Hepatocyte (in vitro differentiated cells): ENCODE measurements around the gene CWF19L2. TPM values are rescaled to one million over a fixed set of nuclear protein-coding genes. Genes with fewer than 3 reads are reported as not detected.

Source experiments
- DNase-seq: peaks from one replicate; pipeline ENCODE4 v3.0.0-alpha.2; 2016; ENCODE audit warnings: low spot score
- H2AFZ ChIP-seq: fragments of 200-600 bp; sonication (generic); 2 replicates; pipeline ENCODE4 v1.6.0; 2016; ENCODE audit warnings: antibody characterized with exemption, mild to moderate bottlenecking
- H3K27ac ChIP-seq: fragments of 200-600 bp; sonication (generic); 2 replicates; pipeline ENCODE4 v1.5.1; 2016; ENCODE audit warnings: mild to moderate bottlenecking
- H3K27me3 ChIP-seq: fragments of 200-600 bp; sonication (generic); 2 replicates; pipeline ENCODE4 v1.6.1; 2016
- H3K36me3 ChIP-seq: fragments of 200-600 bp; sonication (generic); replicated peaks from 2 replicates; pipeline ENCODE4 v1.5.1; 2016; ENCODE audit warnings: low read depth; ENCODE audit not compliant: insufficient read depth
- H3K4me1 ChIP-seq: fragments of 200-600 bp; sonication (generic); 2 replicates; pipeline ENCODE4 v1.5.1; 2016; ENCODE audit warnings: mild to moderate bottlenecking, moderate library complexity; ENCODE audit not compliant: insufficient read depth
- H3K4me2 ChIP-seq: fragments of 200-600 bp; sonication (generic); 2 replicates; pipeline ENCODE4 v1.6.0; 2016
- H3K4me3 ChIP-seq: fragments of 200-600 bp; sonication (generic); 2 replicates; pipeline ENCODE4 v1.5.1; 2016; ENCODE audit warnings: mild to moderate bottlenecking
- H3K79me2 ChIP-seq: fragments of 200-600 bp; sonication (generic); 2 replicates; pipeline ENCODE4 v1.6.0; 2017; ENCODE audit warnings: mild to moderate bottlenecking
- H3K9me2 ChIP-seq: fragments of 200-600 bp; sonication (generic); replicated peaks from 2 replicates; pipeline ENCODE4 v1.6.0; 2017; ENCODE audit warnings: mild to moderate bottlenecking; ENCODE audit not compliant: insufficient read depth
- H3K9me3 ChIP-seq: fragments of 200-600 bp; sonication (generic); 2 replicates; pipeline ENCODE4 v1.5.1; 2016; ENCODE audit warnings: low read depth, mild to moderate bottlenecking
- H4K20me1 ChIP-seq: fragments of 200-600 bp; sonication (generic); 2 replicates; pipeline ENCODE4 v1.6.0; 2016; ENCODE audit warnings: mild to moderate bottlenecking; ENCODE audit not compliant: insufficient read depth, poor library complexity, severe bottlenecking
- CTCF ChIP-seq: fragments of 200-600 bp; sonication (generic); IDR thresholded peaks from 2 replicates; pipeline ENCODE4 v1.5.1; 2016; ENCODE audit warnings: antibody characterized with exemption, mild to moderate bottlenecking; ENCODE audit not compliant: poor library complexity
- EZH2 ChIP-seq: fragments of 200-600 bp; sonication (generic); IDR thresholded peaks from 2 replicates; pipeline ENCODE4 v1.6.1; 2016; ENCODE audit warnings: antibody characterized with exemption, mild to moderate bottlenecking, borderline replicate concordance
- EZH2phosphoT487 ChIP-seq: fragments of 200-600 bp; sonication (generic); IDR thresholded peaks from one replicate; pipeline ENCODE4 v1.6.1; 2018; ENCODE audit warnings: antibody characterized with exemption, mild to moderate bottlenecking, low read depth, moderate library complexity; ENCODE audit not compliant: unreplicated experiment, severe bottlenecking
- WGBS: methylation state at CpG from one replicate; pipeline ENCODE4 v1.1.6; 2016; ENCODE audit warnings: low lambda C conversion rate; ENCODE audit errors: missing lambda C conversion rate; 5-methylcytosine and 5-hydroxymethylcytosine counted together
- polyA plus RNA-seq: library from polyadenylated mRNA; unstranded; fragments of >200 nt; fragmentation: Nextera tagmentation; extraction: Ambion mirVana; gene quantifications from 2 replicates; pipeline ENCODE4 v1.2.1, GENCODE V29; 2016
- total RNA-seq: library from RNA; depleted of rRNA; stranded (reverse); fragments of >200 nt; gene quantifications from 2 replicates; pipeline ENCODE4 v1.2.3, GENCODE V29; 2014

Gene CWF19L2
- total and polyA plus RNA-seq, 2 experiments from 2014 or later = 4.3 to 14.0 TPM

DNA sequence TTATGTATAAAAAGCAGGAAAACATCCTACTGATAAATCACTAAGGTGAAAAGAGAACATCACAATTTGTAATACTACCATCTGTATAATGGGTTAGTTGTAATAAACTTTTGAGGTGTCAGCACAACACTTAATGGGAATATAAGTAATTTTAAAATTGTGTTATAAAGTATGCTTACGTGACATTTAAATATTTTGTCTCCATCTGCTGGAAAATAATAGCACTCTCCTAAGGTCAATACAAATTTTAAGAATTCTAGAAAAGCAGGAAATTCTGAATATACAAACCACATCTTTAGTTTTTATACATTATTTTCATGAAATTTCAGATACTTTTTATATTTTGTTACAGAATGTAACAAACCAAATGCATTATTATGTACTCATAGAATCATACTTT lies 19.5 kb downstream of the CWF19L2 start:
- Histone ChIP-seq H3K9me3 (no peaks in the 10 kb centered on the region), H3K4me3 (no peak overlapping the region), H3K27ac (no peak overlapping the region), H3K27me3 (no peaks in the 10 kb centered on the region), H2AFZ (no peak overlapping the region), H3K79me2 (no peaks in the 10 kb centered on the region), H4K20me1 (no peaks in the 10 kb centered on the region), H3K36me3 (no peaks in the 10 kb centered on the region), H3K9me2 (no peaks in the 10 kb centered on the region), H3K4me1 (no peaks in the 10 kb centered on the region), H3K4me2 (no peak overlapping the region)
- TF ChIP-seq EZH2 (no peak), EZH2phosphoT487 (no peak), CTCF (no peak)
- no peak for DNase-seq
- WGBS = 94% methylated on average over 1 of the region's 1 CpG

- Histone ChIP-seq H3K9me2 (no peaks in the 10 kb centered on the region), H3K36me3 (no peaks in the 10 kb centered on the region), H3K27ac (no peak overlapping the region), H3K4me3 (no peak overlapping the region), H2AFZ (no peak overlapping the region), H3K9me3 (no peaks in the 10 kb centered on the region), H3K79me2 (no peaks in the 10 kb centered on the region), H3K4me1 (no peaks in the 10 kb centered on the region), H4K20me1 (no peaks in the 10 kb centered on the region), H3K27me3 (no peaks in the 10 kb centered on the region), H3K4me2 (no peak overlapping the region)
- TF ChIP-seq EZH2 (no peak), EZH2phosphoT487 (no peak), CTCF (no peak)
- no peak for DNase-seq
- WGBS = 98% methylated on average over 3 of the region's 3 CpGs
These were observed 27.1 kb downstream of the CWF19L2 start for GRCh38 chr11:107430525-107430924.

DNA sequence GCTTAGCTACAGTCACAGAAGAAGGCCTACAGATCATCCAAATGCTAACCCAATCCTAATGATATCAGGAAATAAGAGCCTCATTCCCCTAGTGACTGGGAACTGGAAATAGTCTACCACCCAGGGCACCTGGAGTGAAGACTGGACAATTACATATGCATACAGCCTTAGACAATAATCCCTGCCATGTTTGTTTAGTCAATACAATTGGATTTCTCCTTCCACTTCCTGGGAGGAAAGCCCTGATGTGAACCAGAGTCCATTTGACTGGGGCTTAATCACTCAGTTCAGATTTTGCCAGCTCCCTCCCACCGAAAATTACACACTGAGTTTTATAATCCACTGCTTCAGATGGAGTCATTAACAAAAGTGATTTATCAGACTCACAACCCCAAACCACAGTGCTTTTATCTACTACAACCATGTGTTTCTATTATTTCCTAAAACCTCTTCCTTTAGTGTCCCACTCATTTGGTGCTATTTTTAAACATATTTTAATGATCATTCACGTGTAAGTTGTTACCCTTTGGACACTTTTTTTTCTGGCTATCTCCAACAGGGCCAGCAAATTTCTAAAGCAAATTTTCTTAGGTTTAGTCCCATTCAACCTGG lies 29.9 kb downstream of the CWF19L2 start:
- no peak for DNase-seq
- Histone ChIP-seq H2AFZ (no peak overlapping the region), H3K4me2 (no peak overlapping the region), H3K79me2 (no peaks in the 10 kb centered on the region), H3K9me2 (no peaks in the 10 kb centered on the region), H3K27ac (no peak overlapping the region), H3K27me3 (no peaks in the 10 kb centered on the region), H3K9me3 (no peaks in the 10 kb centered on the region), H4K20me1 (no peaks in the 10 kb centered on the region), H3K36me3 (no peaks in the 10 kb centered on the region), H3K4me3 (no peak overlapping the region), H3K4me1 (no peaks in the 10 kb centered on the region)
- WGBS = 73% methylated on average over 2 of the region's 2 CpGs
- no peak for TF ChIP-seq CTCF
- no peak for TF ChIP-seq EZH2
- no peak for TF ChIP-seq EZH2phosphoT487
